Thyroid gland (tissue), 4 donors: ENCODE measurements around the gene PDE4B.

Source experiments
- CTCF ChIP-seq, 6 experiments: fragments of 200-600 bp in 3 of 6; fragments of 450-650 bp in 3 of 6; sonication (generic) in 3 of 6; IDR thresholded peaks; one replicate each; pipeline ENCODE4 v1.5.1; 2016 to 2019; ENCODE audit warnings: antibody characterized with exemption in 6 of 6, mild to moderate bottlenecking in 2 of 6, inconsistent platforms in 1 of 6, moderate library complexity in 1 of 6
- POLR2A ChIP-seq, 2 donors: fragments of 450-650 bp; IDR thresholded peaks; one replicate each; pipeline ENCODE4 v1.6.1; 2017; ENCODE audit warnings: antibody characterized with exemption in 2 of 2, mild to moderate bottlenecking in 2 of 2, moderate library complexity in 1 of 2

DNA sequence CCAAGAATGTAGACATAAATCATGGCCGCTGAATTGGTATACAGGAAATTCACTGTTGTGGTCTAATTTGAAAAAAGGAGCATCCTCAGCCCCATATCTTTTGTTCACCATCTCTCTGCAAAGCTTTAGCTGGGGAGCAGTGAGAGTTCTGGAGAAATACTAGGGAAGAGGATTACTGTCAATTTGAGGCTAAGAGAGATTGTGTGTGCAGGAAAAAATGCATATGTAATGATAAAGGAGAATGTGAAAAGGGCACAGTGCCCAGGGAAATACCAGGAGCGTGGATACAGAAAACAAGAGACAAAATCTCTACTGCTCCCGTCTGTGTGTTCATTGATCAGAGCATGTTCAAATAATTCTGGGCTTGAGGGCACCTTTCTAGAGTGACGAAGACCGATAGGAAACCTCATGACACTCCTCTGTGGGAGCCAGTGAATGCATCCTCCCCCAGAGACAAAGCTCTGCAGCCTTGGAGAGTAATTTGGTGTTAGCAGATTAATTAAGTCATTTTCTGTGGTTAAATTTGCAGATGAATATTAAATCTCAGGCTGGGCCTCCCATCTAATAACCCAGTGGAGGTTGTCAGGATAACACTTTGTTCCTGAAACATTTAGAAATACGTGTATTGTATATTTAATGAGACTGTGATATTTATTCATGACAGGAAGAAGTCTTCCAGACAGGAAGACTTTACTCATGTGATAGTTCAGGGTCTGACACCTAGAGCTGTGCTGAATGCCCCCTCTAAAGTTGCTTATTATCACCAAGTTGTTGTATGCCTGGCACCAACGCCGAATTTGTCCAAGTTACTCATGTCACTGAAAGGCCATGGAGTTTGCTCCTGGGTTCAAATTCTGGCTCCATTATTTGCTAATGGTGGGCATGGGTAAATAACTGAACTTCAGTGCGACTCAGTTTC lies 453.9 kb downstream of the PDE4B start:
- TF ChIP-seq POLR2A (IDR thresholded peaks at IDR 0.05) = no peak
- no peak for TF ChIP-seq CTCF (IDR thresholded peaks at IDR 0.05)
